Thyroid gland (tissue), 4 donors: ENCODE data around the gene FBXO31.

Experiments used
- POLR2A ChIP-seq, 2 donors: fragments of 450-650 bp; IDR thresholded peaks; one replicate each; pipeline ENCODE4 v1.6.1; 2017; ENCODE audit warnings: antibody characterized with exemption in 2 of 2, mild to moderate bottlenecking in 2 of 2, moderate library complexity in 1 of 2
- TF ChIP-seq, protein P1 (sequence below), 6 experiments: fragments of 200-600 bp in 3 of 6; fragments of 450-650 bp in 3 of 6; sonication (generic) in 3 of 6; IDR thresholded peaks; one replicate each; pipeline ENCODE4 v1.5.1; 2016 to 2019; ENCODE audit warnings: antibody characterized with exemption in 6 of 6, mild to moderate bottlenecking in 2 of 6, inconsistent platforms in 1 of 6, moderate library complexity in 1 of 6

DNA sequence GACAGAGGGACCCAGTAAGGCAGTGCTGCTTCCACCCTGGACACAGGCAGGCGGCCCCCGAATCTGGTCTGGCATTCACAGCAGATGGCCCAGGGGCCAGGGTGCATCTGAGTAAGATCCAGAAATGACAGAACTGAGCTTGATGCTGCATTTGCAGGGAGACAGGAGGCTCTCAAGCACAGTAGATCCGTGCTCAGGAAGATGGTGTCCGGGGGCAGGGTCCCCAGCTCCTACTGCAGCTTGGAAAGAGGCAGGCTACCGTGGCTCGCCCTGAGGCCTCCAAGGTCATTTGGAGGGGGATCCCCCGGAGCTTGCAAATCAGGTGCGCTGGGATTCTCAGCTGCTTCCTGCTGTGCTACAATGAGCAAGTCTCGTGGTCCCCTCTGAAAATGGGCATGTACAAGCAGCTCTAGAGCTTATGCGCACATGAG, 68.6 kb downstream of the FBXO31 start:
- no peak for TF ChIP-seq POLR2A (IDR thresholded peaks at IDR 0.05)
- TF ChIP-seq, protein P1, sequence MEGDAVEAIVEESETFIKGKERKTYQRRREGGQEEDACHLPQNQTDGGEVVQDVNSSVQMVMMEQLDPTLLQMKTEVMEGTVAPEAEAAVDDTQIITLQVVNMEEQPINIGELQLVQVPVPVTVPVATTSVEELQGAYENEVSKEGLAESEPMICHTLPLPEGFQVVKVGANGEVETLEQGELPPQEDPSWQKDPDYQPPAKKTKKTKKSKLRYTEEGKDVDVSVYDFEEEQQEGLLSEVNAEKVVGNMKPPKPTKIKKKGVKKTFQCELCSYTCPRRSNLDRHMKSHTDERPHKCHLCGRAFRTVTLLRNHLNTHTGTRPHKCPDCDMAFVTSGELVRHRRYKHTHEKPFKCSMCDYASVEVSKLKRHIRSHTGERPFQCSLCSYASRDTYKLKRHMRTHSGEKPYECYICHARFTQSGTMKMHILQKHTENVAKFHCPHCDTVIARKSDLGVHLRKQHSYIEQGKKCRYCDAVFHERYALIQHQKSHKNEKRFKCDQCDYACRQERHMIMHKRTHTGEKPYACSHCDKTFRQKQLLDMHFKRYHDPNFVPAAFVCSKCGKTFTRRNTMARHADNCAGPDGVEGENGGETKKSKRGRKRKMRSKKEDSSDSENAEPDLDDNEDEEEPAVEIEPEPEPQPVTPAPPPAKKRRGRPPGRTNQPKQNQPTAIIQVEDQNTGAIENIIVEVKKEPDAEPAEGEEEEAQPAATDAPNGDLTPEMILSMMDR (IDR thresholded peaks at IDR 0.05): no peak
